DMS53 (cell line): ENCODE measurements around the gene RASSF5.

Experiments
- DNase-seq: peaks from one replicate; lab custom pipeline; 2025; lab: John Stamatoyannopoulos, UW

RASSF5 gene

DNA sequence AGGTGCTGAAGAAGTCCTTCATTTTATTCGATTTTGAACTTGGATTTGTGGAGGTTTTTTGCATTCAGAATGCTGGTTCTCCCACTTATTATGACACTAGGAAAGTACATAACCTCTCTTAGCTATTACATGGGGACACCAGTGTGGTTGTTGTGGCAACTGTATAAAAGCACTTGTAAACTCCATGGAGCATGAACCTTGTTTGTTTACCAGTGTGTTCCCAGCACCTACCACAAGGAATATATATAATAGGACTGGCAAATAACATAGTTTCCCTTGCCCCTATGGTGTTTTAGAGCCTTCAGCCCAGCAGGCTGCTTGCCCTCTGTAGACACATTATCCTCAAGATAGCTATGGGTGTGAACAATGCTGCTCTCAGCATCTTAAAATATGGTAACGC is 43.1 kb downstream of the RASSF5 start:
- DNase-seq = peak; percentile 99

DNA sequence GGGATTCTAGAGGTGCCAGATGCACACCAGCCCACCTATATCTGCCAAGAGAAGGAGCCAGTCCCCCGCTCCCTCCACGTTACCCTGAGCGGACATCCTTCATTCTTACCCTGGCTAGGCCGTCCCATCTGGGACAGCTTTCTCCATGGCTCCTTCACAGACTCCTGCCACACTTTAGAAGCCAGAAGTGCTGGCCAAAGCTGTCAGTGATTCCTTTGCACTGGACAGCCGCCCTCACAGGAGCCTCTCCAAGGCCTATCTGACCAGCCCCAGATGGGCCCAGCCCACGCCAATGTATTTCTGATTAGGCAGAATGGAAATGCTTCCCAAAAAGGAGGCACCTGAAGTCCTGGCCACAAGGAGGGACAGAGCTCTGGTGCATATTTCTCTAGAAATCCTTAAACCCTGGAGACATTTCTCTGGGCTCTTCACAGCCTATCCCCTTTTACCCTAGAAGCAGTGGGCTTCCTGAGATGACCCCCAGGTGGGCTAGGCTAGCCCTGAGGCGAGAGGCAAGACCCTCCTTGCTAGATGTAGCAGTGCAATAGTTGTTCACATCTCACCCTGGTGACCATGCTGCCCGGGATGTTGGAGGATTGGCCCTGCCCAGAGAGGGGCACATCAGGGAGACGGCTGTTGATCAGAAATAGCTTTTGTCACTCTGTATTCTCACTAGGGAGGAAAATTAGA is 44.1 kb downstream of the RASSF5 start:
- DNase-seq = no peak

DNA sequence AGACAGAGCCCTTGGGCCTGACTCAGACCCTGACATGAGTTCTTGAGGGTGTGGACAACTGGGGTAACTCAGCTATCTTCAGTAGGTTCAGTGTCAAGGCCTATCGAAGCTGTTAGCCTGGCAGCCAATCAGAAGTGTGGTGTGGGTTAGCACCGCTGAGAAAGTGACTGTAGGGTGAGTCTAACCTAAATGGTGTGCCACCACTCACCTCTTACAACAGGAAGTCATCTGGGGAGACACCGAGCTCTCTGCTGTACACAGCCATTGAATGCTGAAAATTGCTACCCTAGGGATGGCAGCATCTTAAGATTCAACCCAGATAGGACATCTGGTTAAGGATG is 44.6 kb downstream of the RASSF5 start:
- DNase-seq = no peak

DNA sequence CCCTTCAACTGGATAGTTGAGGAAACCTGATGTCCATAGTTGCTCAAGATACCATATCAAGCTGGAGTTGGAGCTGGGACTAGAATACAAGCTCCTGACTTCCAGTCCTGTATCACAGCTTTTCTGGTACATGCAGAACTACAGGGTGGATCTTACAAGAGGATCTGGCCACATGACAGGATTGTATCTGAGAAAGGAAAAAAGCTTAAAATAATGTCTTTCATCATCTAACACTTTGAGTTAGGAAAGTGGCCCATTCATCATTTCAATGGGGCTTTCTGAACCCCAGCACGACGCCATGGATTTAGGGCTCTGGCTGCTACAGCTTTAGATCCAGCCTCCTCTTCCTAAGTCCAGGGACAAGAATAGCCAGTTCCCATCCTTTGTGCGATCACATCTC is 46.9 kb downstream of the RASSF5 start:
- DNase-seq = peak; percentile 16

DNA sequence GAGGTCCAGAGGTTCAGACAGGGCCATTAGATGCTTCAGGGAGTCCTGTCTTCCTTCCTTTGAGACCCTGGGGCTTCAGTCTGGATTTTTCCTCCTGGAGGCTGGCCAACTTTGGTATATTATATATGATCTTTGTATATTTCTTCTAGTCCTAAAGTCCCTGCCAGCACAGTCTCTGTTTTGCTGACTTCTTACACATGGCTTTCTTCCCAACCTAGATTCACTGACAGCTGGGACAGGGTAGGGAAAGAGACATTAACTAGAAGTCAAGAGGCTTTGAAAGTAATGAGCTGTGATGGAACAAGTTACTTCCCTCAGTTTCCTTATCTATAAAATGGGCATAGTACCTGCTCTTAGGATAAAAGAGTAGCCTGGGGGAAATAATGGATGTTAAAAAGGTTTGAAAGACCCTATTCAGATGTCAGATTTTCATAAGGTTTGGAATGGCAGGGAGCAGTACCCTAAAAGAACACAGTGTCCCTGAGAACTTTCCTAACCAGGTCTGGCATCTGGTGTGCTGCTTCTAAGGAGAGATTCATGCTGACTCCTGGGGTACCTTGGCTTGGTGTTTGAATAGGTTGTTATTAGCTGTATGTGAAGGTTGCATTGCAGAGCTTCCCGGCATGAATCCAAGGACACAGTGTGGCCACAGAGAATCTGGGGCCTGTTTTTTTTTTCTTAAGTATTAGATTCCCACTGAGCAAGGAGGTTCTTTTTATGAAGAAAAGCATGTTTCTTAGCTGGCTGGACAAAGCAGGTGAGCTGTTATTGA is 47.6 kb downstream of the RASSF5 start:
- DNase-seq = no peak

GRCh38 chr1:206555473-206555935 is 48.2 kb downstream of the RASSF5 start:
- no peak for DNase-seq

DNA sequence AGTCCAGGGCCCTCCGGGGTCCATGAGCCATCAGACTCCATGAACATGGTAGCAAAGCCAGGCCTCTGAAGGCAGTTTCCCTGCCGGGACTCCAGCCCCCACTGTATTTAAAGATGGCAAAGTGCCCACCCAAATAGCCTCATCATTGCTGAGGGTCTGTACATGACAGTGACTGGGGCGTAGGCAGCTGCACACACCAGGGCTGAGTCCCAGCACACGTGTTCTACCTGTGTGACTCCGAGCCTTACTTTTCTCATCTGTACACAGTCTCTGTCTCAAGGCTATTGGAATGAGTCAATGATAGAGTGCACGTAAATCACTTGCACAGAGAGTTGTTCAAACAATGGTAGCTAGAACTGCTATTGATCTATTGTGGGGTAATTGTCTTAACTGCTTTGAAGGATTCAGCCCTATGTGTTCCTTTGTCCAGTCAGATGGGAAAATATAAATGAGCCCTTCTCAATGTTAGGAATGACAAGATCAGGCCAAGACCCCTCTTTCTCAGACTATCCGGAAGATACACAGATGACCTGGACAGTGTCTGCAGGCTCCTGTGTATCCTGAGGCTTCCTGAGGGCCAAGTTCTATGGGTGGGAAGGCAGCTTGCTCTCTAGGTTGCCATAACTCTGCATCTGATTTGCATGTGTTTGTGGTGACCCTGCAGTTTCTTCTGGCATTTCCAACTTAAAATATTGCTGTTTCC is 48.9 kb downstream of the RASSF5 start:
- peak; percentile 49 for DNase-seq

DNA sequence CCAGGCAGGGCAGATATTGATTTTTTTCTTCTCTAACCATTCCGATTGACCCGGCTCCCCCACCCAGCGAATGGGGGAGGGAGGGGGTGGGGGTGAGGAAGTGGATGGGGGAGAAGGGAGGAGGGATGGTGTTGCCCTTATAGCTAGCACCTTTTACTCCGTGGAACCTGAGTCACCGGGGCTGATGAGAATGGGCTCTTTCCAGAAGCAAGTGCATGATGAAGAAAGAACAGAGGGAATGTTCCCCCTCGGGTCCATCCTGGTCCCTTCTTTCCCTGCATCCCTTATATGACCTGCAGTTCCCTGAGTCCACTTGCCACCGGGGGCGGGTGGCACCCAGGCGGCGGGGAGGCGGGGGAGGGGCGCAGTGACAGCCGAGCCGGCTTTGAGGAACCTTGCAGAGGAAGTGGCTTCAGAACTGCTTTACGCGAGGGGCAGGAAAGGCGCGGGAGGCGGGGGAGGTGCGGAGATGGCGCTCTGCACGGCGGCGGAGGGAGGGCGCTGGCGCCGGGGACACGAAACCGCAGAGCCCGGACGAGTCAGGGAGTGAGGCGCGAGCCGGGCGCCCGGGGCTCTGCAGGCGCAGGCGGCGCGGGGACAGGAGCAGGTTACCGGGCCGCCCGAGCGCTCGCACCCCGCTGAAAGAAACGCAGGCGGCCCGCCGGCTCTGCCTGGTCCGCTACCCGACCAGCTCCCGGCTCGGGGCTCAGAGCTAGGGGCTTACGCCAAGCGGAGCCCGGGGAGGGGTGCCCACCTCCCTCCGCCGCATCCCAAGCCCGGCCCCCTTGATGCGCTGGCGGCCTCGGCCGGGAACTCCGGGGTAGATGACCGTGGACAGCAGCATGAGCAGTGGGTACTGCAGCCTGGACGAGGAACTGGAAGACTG is 49.7 kb downstream of the RASSF5 start:
- peak; percentile 88 for DNase-seq

DNA sequence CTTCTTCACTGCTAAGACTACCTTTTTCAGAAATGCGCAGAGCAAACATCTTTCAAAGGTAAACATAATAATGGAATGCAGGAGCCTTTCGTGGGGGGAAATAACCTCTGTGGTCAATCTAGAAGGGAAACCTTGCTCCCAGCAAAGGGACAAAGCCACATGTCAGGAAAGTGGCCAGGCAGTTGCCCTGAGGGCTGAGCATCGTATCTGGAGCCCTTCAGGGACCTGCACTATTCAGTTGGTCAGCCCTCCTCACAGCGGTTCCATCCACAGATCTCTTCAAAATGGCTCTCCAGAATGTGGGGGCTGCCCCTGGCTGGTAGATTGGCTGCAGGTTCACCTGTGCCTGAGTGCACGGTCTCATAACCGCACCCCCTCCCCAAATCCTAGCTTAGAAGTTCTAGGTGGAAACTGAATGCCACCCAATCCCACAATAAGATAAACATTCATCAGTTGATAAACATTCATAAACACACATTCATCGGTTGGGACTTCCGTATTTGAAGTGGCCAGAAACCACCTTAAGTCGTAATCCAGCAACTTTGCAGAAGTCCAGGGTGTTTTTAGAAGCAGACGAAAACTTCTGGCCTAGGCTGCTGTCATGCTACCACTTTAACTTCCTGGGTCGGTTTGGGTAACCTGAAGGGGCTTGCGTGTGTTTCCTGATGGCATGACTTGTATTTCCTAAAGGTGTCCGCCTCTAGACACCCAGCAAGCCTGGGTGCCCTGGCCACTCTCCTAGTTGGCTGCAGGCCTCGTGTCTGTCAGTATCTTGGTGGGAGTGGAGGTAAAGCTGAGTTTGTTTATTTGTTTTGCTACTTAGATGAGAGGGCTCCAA is 50.5 kb downstream of the RASSF5 start:
- DNase-seq = peak; percentile 72

DNA sequence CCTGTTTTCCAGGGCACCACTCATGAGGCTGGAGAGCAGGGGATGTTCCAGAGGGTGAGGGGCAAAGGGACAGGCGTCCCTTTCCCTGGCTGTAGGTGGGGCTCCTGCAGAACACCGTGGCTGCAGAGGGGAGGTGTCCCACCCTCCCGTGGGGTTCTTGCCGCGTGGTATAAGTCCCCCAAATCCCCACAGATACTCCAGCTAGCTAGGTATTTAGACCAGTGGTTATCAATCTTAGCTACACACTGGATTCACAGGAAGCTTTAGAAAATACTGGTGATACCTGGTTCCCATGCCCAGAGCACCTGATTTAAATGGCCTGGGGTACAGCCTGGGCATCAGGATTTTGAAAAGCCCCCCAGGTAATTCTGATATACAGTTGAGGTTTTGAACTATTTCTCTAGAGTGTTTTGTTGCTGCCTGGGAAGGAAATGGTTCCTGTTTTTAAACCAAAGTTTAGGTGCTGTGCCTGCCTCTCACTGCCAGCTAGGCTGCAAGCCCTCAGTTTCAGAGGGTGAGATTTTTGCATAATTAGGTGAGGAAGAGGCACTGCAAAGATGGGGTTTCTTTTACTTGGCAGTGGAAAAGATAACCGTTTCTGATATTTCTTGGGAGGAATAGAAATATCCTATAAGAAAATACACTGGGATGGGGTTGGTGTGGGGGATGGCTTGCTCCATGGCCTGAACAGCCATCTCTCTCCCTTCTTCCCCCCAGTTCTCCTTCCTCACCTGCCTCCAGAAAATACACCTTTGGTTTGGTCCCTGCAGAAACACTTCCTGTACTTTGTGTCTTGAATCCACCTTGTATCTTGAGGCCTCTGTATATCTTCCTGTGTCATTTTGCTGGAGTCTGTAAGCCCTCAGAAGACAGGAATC is 51.7 kb downstream of the RASSF5 start:
- no peak for DNase-seq

GRCh38 chr1:206559672-206559995 is 52.3 kb downstream of the RASSF5 start:
- no peak for DNase-seq

DNA sequence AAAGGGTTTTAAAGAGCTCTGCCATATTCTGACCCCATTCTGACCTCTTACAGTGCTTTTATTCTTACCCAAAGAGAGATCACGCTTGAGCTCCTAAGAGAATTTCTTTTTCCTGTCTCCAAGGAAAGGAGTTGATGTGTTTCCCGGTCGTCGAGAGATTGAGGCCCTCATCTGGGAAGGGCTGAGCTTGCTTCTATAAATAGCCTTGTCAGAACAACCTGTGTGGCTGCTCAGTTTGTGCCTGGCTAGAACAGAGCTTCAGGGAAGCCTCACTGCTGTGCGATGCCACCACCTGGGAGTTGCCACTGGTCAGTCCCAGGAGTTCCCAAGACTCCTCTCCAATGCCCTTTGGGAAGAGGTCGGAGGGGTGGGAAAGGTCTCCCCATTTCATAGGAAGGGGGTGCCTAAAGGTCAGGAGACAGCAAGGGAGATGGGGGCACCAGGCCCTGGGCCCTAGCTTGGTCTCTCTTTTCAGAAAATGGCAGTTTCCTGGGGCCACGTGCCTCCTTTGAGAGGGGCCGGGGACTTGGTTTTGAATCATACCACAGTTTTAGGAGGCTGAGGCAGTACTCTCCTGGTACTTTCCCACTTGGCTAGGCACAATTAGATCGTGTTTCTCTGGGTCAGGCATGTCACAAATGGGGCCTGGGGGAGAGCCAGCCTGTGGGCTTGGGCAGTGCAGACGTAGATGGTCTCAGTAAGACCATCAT is 52.8 kb downstream of the RASSF5 start:
- no peak for DNase-seq

GRCh38 chr1:206563367-206564207 is 56.3 kb downstream of the RASSF5 start:
- DNase-seq = no peak

DNA sequence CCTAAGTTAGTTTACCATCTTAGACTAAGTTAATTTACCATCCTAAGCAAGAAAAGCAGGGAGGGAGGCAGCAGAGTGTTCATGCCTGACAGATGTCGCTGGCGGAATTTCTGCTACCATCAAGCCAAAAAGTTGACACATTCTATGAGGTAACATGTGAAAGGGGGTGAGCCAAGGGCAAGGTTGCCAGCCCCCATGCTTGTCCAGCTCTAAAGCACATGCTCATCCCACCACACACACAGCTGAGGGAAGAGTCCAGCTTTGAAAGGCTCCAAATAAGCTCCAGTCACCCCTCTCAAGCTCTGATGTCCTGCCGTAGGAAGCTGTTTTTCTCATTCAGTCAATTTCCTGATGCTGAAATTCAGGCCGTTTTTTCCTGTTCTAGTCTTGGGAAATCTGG is 58.7 kb downstream of the RASSF5 start:
- no peak for DNase-seq

DNA sequence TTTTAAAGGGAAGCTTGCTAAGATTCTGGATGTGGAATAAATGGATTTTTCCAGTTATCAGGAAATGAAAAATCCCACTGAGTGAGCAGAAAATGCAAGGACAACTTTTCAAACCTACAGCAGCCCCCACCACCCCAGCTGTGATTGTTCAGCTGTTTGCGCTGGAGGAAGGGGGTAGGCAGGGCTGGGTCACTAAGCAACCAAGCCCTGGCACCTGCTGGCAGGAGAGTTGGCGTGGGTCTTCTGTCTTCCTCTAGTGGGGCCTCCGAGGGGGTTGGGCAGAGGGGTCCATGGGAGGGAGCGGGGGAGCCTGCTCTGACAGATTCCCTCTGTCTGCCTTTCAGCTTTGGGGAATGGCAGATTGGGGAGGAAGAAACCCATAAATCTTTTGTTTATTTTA is 59.7 kb downstream of the RASSF5 start:
- peak; percentile 28 for DNase-seq

DNA sequence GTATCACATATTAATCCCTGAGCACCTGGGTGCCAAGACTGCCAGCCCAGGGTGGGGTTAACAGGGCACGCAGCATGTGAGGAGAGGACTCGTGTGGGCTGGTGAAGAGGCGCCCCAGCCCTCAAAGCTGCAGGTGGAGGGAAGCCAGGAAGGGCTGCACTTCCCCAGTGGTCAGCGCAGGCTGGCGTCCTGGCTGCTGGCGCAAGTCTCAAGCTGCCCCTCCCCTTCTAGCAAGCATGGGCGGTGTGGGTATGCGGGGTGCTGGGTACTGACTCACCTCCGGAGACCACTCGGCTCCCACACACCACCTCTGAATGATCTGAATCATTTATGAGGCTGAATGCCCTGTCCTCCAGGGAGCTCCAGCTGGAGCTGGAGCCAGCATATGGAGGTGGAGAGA is 60.9 kb downstream of the RASSF5 start:
- no peak for DNase-seq

GRCh38 chr1:206568779-206569352 is 61.5 kb downstream of the RASSF5 start:
- no peak for DNase-seq

DNA sequence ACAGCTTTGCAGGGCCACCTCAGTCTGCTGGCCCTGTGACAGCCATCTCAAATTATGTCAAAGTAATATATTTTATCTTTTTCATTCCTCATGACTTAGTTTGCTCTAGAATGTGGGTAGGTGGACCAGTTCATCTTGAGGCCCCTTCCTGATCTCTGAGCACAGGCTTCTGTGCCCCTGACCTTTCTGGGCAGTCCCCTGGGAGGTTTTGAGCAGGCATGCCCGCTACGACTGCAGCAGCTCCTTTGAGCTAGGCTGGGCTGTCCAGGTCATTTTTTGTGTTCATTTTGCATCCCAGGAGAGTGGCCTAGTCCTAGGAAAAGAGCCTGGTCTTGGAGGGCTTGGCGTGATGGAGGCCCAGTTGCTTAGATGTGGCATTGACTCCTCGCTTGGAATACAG is 62.2 kb downstream of the RASSF5 start:
- no peak for DNase-seq
